ENCODE measurements around the gene ZNF774.
"Not testable (repeated sequence)": the region's sequence is repeated elsewhere in the genome, so short reads cannot be mapped to it uniquely, and the experiment has no call there.

ZNF774 gene
- total RNA-seq, result 0 to 0.54 (median 0.38) reads per million in 4 donors

GRCh38 chr15:90352107-90352893 lies at the start of gene ZNF774:
Gene ZNF774, plus strand, starts transcription at chr15:90352284. Its CDS starts 2,377 bp downstream, at chr15:90354661.
- peak; percentile 82 to 94 (median 88) for DNase-seq

- DNase-seq, result not testable (repeated sequence)
Observed at GRCh38 chr15:90305355-90305754, 46.7 kb upstream of the ZNF774 start.

GRCh38 chr15:90305932-90306331 lies 46.2 kb upstream of the ZNF774 start:
- DNase-seq, result no peak

- peak in 1 of 5 donors; percentile 57 for DNase-seq
Observed at GRCh38 chr15:90306560-90306959, 45.5 kb upstream of the ZNF774 start.

DNA sequence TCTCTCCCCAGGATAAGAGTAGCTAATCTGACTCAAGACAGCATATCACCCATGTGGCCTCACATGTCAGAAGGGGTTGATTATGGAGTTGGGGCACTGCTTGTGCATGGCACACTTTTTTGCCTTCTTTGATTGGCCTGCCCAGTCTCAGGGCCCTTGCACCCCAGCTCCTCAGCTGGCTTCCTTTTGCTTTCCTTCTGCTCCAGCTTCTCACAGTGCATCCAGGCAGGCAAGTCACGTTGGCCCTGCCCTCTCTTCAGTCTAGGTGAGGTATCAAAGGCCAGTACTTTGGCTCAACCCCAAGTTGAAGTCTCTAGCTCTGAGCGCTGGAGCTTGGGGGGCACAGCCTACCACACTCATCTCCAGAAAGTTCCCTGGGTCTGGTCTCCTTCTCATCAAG lies 44.4 kb upstream of the ZNF774 start:
- DNase-seq, result no peak

GRCh38 chr15:90309020-90309419 lies 43.1 kb upstream of the ZNF774 start:
- DNase-seq, result no peak

- no peak for DNase-seq
Observed at GRCh38 chr15:90315278-90315982, 36.7 kb upstream of the ZNF774 start.

DNA sequence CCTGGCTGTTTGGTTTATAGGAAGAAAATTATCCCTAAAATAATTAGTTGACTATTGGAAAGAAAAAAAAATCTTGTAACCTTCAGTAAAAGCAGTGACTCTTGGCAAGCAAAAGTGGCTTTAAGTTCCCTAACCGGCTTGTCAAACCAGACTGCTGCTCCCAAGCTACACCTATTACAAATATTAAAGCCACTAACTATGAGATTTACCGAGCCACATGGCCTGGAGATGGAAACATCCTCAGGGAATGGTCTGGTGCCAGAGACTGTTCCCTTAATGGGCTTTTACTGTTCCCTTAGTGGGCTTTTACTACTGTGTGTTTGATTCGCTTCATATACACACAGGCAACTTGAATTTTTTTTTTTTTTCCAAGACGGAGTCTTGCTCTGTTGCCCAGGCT lies 35.9 kb upstream of the ZNF774 start:
- no peak for DNase-seq

DNA sequence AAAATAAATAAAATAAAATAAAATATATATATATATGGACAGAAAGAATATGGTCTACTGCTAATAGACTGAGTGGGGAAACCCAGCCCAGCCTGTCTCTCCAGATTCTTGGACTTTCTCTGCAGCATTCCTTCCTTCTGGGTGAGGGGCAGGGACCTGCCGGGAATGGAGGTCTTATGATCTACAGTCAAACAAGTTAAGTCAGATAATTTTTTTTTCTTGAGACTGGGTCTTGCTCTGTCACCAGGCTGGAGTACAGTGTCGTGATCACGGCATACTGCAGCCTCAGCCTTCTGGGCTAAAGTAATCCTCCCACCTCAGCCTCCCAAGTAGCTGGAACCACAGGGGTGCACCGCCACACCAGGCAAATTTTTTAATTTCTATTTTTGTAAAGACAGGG lies 33.5 kb upstream of the ZNF774 start:
- DNase-seq, result no peak

GRCh38 chr15:90320062-90320884 lies 31.8 kb upstream of the ZNF774 start:
- peak; percentile 26 to 74 (median 50) for DNase-seq

- no peak for DNase-seq
Observed at GRCh38 chr15:90320885-90321278, 31.2 kb upstream of the ZNF774 start.

DNA sequence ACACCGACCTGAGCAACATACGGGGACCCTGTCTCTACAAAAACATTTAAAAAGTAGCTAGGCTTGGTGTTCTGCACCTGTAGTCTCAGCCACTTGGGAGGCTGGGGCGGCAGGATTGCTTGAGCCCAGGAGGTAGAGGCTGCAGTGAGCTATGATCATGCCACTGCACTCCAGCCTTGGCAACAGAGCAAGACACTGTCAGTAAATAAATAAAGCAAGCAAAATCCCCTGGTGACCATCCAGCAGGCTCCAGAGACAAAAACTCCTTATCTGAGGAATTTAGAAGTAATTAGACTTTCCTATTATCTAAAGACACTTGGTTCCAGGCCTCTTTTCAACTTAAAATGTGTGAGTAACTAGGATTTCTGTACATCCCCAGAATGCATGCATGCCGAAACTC lies 29.5 kb upstream of the ZNF774 start:
- DNase-seq, result no peak

GRCh38 chr15:90325726-90326125 lies 26.4 kb upstream of the ZNF774 start:
- no peak for DNase-seq

DNA sequence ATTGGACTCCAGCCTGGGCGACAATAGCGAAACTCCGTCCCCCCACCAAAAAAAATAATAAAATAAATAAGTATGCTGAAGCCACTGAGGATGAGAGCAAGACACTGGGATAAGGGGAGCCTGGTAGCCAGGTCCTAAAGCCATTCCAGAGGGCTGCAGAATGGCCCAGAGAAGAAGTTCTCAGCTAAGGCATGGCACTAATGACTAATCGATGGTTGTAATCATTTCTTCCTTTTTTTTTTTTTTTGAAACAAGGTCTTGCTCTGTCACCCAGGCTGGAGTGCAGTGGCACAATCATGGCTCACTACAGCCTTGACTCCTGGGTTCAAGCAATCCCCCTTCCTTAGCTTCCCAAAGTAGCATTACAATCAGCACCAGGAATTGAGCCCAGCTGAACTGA lies 25.6 kb upstream of the ZNF774 start:
- DNase-seq, result no peak

DNA sequence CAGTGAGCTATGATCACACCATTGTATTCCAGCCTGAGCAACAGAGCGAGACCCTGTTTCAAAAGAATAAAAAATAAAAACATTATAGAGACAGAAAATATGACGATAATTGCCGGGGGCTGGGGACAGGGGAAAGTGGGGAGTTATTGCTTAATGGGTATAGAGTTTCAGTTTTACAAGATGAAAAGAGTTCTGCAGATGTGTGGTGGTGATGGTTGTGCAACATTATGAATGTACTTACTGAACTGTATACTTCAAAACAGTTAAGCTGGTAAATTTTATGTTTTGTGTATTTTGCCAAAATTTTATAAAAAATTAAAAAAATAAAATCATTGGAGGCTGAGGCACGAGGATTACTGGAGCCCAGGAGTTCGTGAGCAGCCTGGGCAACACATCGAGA lies 24.8 kb upstream of the ZNF774 start:
- DNase-seq, result no peak

- no peak for DNase-seq
Observed at GRCh38 chr15:90334304-90334731, 17.8 kb upstream of the ZNF774 start.

DNA sequence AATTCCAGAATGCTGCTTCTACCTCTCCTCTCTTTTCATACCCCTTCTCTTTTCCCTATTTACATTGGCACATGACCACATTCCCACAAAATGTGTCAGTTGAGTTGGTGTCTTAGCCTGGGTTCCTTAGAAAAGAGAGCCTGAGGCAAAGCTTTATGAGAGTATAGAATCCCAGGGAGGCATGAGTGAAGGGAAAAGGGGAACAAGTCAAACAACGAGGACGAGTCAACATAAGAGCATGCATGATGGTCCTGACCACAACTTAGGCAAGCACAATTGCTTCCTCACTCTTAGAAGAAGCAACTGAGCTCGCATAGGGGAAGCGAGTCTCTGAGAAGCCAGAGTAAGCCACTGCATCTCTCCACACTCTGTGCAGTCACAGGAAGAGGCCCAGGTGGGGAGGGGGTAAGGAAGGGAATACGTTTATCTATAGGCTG lies 15.4 kb upstream of the ZNF774 start:
- no peak for DNase-seq

GRCh38 chr15:90337256-90337655 lies 14.8 kb upstream of the ZNF774 start:
- DNase-seq, result no peak

GRCh38 chr15:90338532-90338931 lies 13.6 kb upstream of the ZNF774 start:
- DNase-seq, result no peak

DNA sequence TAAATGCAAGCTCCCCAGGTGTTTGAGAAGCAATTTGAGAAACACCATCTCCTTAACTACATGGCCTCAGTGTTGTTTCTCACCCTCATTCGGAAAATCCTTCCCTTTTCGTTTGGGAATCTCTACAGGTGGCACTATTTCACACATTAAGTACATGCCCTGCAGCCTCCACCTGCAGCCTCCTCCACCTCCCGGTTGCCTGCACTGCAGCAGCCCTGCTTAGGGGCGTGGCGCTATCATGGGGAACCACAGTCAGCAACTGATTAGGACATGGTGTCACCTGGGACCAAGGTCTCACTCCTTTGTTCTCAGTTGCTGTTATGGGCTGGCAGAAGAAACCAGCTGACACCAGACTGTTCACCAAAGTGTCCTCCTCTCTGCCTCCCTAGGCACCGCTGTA lies 11.7 kb upstream of the ZNF774 start:
- DNase-seq, result no peak

GRCh38 chr15:90343302-90343790 lies 8.7 kb upstream of the ZNF774 start:
- no peak for DNase-seq

DNA sequence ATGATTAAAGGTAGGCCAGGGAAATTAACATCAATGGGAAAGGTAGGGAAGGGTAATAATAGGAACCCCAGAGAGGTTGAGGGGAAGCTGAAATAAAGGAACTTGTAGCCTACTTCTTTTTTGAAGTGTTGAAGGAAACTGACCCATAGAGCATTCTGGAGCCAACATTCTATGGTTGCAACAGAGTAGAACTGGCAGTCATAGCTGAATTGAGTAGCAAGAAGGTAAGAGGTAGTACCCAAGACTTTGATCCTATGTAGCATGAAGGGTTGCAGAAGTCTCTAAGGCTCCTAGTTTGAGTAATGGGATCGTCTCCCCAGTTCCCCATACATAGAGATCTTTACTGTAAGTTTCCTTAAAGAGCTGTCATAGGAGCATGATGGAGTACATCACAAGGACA lies 7.4 kb upstream of the ZNF774 start:
- no peak for DNase-seq

GRCh38 chr15:90345857-90346256 lies 6.2 kb upstream of the ZNF774 start:
- no peak for DNase-seq

All from T-helper 1 cell (primary cell).